Esophagus squamous epithelium (tissue), 4 donors: Measurements from ENCODE around the gene GRIK3.

Experiments
- POLR2A ChIP-seq, 4 donors: fragments of 450-650 bp; IDR thresholded peaks; one replicate each; pipeline ENCODE4 v1.6.1; 2017; ENCODE audit warnings: antibody characterized with exemption in 4 of 4, mild to moderate bottlenecking in 4 of 4, moderate library complexity in 3 of 4
- TF ChIP-seq, protein P1 (sequence below), 6 experiments: fragments of 450-650 bp in 4 of 6; fragments of 200-600 bp in 2 of 6; sonication (generic) in 2 of 6; IDR thresholded peaks; one replicate each; pipeline ENCODE4 v1.5.1; 2016 to 2019; ENCODE audit warnings: antibody characterized with exemption in 6 of 6, mild to moderate bottlenecking in 4 of 6, moderate library complexity in 4 of 6

DNA sequence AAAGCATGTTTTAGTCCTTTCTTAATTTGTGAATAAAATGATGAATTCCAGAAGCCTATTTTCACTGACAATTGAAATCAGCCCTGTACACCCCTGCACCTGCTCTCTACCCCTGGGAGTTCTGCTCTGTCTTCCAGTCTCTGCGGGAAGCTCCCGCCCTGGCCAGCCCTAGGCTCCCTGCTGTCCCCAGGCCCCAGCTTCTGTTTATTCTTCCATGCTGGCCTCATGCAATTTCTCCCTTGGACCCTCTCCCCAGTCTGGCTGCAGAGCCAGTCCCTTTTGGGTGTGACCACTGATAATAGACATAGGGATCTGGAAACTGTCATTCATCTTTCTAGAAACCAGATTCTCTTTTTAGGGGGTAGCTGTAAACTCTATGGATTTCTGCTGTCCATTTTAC lies 258.6 kb downstream of the GRIK3 start:
- TF ChIP-seq POLR2A (IDR thresholded peaks at IDR 0.05): no peak
- TF ChIP-seq, protein P1, sequence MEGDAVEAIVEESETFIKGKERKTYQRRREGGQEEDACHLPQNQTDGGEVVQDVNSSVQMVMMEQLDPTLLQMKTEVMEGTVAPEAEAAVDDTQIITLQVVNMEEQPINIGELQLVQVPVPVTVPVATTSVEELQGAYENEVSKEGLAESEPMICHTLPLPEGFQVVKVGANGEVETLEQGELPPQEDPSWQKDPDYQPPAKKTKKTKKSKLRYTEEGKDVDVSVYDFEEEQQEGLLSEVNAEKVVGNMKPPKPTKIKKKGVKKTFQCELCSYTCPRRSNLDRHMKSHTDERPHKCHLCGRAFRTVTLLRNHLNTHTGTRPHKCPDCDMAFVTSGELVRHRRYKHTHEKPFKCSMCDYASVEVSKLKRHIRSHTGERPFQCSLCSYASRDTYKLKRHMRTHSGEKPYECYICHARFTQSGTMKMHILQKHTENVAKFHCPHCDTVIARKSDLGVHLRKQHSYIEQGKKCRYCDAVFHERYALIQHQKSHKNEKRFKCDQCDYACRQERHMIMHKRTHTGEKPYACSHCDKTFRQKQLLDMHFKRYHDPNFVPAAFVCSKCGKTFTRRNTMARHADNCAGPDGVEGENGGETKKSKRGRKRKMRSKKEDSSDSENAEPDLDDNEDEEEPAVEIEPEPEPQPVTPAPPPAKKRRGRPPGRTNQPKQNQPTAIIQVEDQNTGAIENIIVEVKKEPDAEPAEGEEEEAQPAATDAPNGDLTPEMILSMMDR (IDR thresholded peaks at IDR 0.05): no peak
